H1 (cell line): ENCODE measurements around the gene NODAL.

Experiments
- CTCF ChIP-seq, 3 experiments: IDR thresholded peaks; 1 replicate in 2 of 3; 2 replicates in 1 of 3; pipeline versions ENCODE4 v1.5.1 to v1.6.1; 2011; ENCODE audit warnings: low read length in 3 of 3, mild to moderate bottlenecking in 3 of 3, inconsistent platforms in 2 of 3, low read depth in 1 of 3, moderate library complexity in 1 of 3; ENCODE audit not compliant: insufficient read depth in 1 of 3; ENCODE audit errors: control extremely low read depth in 1 of 3
- HDAC6 ChIP-seq: IDR thresholded peaks from one replicate; pipeline ENCODE4 v1.7.1; 2012; ENCODE audit warnings: low read depth, mild to moderate bottlenecking, inconsistent platforms, low read length, moderate library complexity
- TAF1 ChIP-seq: IDR thresholded peaks from 2 replicates; pipeline ENCODE4 v1.6.1; 2011; ENCODE audit warnings: mild to moderate bottlenecking, low read depth, low read length

GRCh38 chr10:70433581-70434280 lies 7.8 kb downstream of the NODAL start:
- TF ChIP-seq HDAC6 (no peak), TAF1 (no peak), CTCF (IDR thresholded peaks at IDR 0.05; ENCODE audit: control extremely low read depth in 1 of 3, insufficient read depth in 1 of 3, low read depth in 1 of 3, low read length in 3 of 3) (no peak)
